ENCODE measurements around the gene PRTFDC1.
"Not testable (repeated sequence)": the region's sequence is repeated elsewhere in the genome, so short reads cannot be mapped to it uniquely, and the experiment has no call there.

The PRTFDC1 gene

DNA sequence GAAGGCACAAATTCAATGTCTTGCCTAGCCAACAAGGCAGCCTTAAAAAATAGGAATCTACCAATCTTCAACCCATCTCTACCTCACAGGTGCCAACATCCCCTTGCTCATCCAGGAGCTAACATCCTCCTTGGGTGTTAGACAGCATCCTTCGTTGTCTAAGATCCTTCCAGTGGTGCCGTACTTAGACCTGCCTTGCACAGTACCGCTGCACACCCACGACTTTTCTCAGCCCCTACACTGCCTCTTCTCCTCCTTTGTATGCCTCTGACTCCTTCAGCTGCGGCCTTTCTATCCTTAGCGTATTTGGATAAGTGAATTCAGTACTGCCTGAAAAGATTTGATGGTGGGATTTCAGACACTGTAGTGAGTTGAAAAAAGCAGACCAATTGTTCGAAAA is 15.9 kb upstream of the PRTFDC1 start:
- in situ Hi-C loops (cut with MboI; ENCODE audit: low pct_unique_long_range_greater_than_20kb, low sequenced_read_pairs): no loop called here
- no peak for DNase-seq

GRCh38 chr10:24966962-24967481 is 14.6 kb upstream of the PRTFDC1 start:
- in situ Hi-C loops (cut with MboI; ENCODE audit: low pct_unique_long_range_greater_than_20kb, low sequenced_read_pairs): no loop called here

DNA sequence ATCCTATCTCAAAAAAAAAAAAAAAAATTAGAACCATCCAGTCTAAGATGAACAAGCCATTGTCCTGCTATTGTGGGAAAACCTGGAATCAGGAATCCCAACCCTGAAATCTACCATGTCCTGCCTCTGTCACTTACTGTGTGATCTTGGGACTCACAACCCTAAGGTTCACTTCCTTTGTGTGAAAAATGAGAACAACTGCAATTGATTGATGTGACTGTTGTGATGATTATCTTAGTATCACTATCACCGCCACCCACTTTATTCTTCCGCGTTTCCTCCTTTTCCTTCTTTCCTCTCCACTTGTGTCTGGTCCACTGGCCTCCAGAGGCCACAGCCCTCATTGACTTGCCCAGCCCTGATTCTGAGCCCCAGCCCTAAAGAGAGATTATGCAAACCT is 12.6 kb upstream of the PRTFDC1 start:
- no peak for DNase-seq
- in situ Hi-C loops (cut with MboI; ENCODE audit: low pct_unique_long_range_greater_than_20kb, low sequenced_read_pairs): no loop called here

More at GRCh38 chr10:24966962-24967481, 14.6 kb upstream of the PRTFDC1 start:
- DNase-seq: no peak

DNA sequence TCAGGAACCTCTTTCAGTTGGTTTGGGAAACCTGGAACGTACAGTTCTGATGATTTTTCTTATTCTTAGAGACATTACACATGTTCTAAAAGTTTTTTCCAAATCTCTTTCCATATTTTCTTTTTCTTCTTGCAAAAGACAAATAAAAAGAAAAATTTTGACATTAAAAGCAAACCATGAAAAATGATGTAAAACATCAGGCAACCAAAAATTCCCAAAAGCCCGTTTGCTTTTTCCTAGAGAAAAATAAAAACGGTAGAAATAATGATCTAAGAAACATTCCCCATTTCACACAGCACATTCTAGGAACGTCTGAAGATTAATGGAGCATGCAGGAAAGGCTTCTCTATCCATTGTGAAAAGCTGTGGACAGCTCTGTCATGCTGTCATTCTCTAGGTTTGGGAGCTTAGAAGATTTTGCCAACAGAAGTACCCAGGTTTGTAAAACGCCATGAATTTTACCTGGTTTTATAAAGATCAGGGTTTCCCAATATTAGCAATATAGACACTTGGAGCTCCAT is 11.2 kb upstream of the PRTFDC1 start:
- no peak for DNase-seq
- in situ Hi-C loops (cut with MboI; ENCODE audit: low pct_unique_long_range_greater_than_20kb, low sequenced_read_pairs): no loop called here

- in situ Hi-C loops (cut with MboI; ENCODE audit: low pct_unique_long_range_greater_than_20kb, low sequenced_read_pairs): no loop called here
- no peak for DNase-seq
These were observed 10.6 kb upstream of the PRTFDC1 start for GRCh38 chr10:24962995-24963394.

GRCh38 chr10:24961582-24961981 is 9.2 kb upstream of the PRTFDC1 start:
- DNase-seq: no peak
- in situ Hi-C loops (cut with MboI; ENCODE audit: low pct_unique_long_range_greater_than_20kb, low sequenced_read_pairs): no loop called here

GRCh38 chr10:24959382-24959730 is 7.0 kb upstream of the PRTFDC1 start:
- in situ Hi-C loops (cut with MboI; ENCODE audit: low pct_unique_long_range_greater_than_20kb, low sequenced_read_pairs): no loop called here

GRCh38 chr10:24958721-24959381 is 6.4 kb upstream of the PRTFDC1 start:
- in situ Hi-C loops (cut with MboI; ENCODE audit: low pct_unique_long_range_greater_than_20kb, low sequenced_read_pairs): no loop called here
- no peak for DNase-seq

More at GRCh38 chr10:24959382-24959730, 7.0 kb upstream of the PRTFDC1 start:
- DNase-seq: no peak

DNA sequence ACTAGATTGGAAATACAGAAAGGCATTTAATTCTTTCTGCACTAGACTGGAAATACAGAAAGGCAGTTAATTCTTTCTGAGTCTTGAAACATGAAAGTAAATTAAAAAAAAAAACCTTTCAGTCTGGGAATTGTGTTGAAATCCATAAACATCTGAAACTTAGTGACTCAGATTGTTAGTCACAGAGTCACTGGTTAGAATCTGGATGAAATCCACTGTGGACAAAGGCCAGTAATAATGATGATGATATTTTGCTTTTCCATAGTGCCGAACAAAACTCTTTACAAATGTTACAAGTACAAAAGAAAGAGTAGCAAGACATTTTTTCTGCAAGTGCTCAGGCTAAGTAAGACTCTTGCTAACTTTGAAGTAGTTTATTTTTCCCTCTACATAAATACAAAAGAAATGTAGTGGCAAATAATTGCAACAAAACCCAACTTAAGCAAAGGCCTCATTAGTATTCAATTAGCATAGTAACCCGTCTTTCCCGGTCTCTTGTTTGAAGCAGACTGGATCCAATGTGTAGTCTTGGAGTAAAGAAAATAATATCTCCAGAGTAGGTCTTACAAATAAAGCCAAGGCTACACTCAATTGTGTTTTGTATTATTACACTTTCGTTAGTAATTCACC is 5.8 kb upstream of the PRTFDC1 start:
- in situ Hi-C loops (cut with MboI; ENCODE audit: low pct_unique_long_range_greater_than_20kb, low sequenced_read_pairs): no loop called here
- DNase-seq: no peak

DNA sequence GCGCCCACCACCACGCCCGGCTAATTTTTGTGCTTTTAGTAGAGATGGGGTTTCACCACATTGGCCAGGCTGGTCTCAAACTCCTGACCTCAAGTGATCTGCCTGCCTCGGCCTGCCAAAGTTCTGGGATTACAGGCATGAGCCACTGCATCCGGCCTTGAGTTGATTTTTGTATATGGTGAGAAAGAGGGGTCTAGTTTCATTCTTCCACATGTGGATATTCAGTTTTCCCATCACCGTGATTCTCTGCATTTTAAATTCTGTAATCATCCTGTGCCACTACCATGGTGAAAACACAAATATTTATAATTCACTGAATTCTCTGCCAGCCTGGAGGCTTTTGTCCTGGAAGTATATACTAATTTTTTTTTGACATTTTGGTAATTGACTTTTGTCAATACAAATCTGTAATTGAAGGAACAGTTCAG is 5.2 kb upstream of the PRTFDC1 start:
- in situ Hi-C loops (cut with MboI; ENCODE audit: low pct_unique_long_range_greater_than_20kb, low sequenced_read_pairs): not testable (repeated sequence)

DNA sequence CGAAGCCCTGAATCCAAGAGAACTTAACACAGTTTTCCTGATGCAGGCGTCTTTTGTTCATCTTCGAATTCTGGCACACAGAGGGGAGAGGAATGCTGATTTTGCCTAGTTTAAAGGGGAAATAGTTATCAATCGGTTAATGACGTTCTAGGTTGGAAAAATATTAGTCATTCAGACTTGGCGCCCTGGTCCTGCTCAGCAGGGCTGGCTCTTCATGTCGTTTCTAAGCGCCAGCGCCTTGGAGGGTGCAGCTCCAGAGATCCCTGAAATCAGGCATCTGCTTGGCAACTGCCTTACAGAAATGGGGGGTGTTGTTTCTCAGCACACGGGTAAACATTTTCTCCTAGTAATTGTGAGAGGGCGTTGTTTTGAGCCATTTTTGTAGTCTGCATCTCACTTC is 1.3 kb upstream of the PRTFDC1 start:
- no peak for DNase-seq
- in situ Hi-C loops (cut with MboI; ENCODE audit: low pct_unique_long_range_greater_than_20kb, low sequenced_read_pairs): no loop called here

More for the DNA sequence above, 5.2 kb upstream of the PRTFDC1 start:
- not testable (repeated sequence) for DNase-seq

DNA sequence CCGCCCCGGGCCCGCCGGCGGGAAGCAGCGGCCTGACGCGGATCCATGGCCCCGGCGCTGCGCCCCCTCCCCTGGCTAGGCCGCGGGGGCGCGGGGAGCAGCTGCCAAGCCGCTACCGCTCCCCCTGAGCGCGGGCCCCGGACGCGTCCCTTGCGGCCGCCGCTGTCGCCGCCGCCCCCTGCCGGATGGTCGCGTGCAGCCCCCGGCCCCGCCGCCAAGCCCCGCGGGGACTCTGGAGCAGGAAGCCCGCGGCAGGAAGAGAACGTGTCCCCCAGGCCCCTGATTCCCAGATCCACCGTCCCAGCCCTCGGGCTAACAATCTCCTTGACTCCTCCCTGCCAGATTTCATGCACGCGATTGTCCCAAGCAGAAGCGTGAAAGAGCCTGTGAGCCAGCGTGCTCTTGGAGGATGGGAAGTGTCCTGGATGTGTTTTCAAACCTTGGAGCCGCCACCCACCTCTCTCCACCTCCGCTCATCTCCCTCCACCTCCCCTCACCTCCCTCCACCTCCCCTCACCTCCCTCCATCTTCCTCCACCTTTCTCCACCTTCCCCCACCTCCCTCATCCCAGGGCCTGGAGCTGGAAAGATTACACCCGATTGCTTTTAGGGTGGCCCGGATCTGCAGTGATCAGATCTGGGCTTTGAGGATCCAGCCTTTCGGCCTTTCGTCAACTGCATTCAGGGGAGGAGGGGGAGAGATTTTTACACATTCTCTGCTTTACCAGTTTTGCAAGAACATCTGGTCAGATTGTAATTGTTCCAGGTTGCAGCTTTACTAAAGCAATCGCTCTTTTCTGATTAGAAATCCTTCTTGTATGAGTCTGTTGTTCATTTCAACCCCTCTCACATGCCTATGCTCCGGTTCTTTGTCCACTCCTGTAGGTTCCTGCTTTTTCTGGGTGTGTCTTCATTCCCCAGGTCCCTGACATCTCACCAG is 570 bp upstream of the PRTFDC1 start:
- in situ Hi-C loops (cut with MboI; ENCODE audit: low pct_unique_long_range_greater_than_20kb, low sequenced_read_pairs): no loop called here
- DNase-seq: peak; percentile 55

DNA sequence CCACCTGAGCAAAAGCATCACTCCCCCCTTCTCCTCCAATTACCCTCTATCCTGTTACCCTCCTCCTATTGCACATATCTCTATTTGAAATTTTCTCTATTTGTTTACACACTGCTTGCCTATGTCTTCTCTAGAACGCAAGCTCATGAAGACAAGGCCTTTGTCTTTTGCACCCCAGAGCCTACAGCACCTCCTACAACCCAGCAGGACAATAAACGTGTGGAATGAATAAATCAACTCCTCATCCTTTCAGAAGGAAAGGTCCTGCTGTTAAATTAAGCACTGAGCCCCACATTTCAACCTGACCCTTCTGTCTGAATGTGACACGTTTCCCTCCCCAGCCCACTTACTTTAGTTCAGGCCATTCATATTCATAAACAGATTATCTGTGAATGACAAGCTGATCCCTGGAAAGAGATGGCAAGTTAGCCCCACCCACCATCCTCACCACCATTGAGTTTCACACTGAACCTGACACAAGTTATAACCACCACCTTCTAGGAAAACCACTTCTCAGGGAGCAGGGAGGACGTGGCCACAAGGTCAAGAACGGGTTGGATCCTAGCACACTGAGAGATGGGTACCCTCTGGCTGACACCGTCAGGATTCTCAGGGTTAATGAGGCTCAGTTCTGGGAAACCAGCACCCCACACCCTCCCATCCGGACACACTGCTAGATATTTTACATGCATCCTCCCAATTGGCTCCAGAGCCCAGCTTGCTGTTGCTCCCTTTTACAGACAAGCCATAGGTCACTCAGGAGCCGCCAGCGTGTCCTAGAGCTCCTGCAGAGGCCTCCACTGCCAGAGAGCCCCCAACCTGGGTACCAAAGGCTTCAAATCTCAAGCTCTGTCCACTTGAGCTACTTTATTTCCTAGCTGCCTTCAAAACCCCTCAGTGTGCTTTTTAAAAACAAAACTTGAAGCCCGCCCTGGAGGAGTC is 934 bp downstream of the PRTFDC1 start:
- peak; percentile 66 for DNase-seq
- in situ Hi-C loops (cut with MboI; ENCODE audit: low pct_unique_long_range_greater_than_20kb, low sequenced_read_pairs): no loop called here

GRCh38 chr10:24950439-24950838 is 2.0 kb downstream of the PRTFDC1 start:
- no peak for DNase-seq
- in situ Hi-C loops (cut with MboI; ENCODE audit: low pct_unique_long_range_greater_than_20kb, low sequenced_read_pairs): no loop called here

DNA sequence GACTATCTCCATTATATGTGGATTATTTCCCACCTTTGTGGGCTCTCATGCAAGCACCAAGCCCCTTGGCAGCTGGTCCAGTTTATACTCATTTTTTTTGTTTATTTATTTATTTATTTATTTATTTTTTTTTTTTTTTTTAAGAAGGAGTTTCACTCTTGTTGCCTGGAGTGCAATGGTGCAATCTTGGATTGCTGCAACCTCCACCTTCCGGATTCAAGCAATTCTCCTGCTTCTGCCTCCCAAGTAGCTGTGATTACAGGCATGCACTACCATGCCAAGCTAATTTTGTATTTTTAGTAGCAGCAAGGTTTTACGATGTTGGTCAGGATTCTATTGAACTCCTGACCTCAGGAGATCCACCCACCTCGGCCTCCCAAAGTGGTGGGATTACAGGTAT is 2.8 kb downstream of the PRTFDC1 start:
- DNase-seq: no peak

DNA sequence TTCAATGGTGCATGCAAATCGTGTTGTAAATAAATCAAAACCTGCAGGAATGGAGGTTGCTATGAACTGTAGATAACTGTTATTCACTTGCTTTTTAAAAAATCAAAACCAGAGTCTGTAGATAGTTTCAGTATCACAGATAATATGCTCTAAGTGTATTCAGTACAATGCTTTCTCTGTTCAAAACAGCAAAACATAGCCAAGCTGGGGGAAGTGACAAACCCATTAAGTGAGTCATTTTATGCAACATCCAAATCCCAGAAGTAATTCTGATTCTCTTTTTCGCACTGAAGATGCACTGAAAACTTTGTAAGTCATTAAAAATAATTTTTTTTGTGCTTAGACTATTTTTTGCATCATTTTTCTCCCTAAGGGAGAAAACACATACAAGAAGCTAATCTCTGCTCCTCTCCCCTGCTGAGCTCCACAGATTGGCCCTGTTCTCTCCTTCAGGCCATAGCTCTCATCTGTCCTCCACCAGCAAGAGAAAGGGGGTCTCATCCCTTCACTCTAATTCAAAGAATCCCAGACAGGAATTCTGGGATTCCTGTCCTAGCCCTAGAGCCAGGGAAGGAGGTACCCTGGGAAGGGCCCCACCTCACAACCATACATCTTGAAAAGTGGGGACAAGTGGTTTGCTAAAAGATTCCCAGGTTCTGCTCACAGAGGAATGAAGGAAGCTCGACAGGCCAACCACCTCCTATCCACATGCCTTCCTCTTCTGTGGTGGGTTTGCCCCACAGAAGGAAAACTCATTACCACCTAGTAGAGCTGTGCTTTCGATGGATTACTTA is 4.9 kb downstream of the PRTFDC1 start:
- in situ Hi-C loops (cut with MboI; ENCODE audit: low pct_unique_long_range_greater_than_20kb, low sequenced_read_pairs): no loop called here
- DNase-seq: no peak

More for the DNA sequence above, 2.8 kb downstream of the PRTFDC1 start:
- in situ Hi-C loops (cut with MboI; ENCODE audit: low pct_unique_long_range_greater_than_20kb, low sequenced_read_pairs): no loop called here

DNA sequence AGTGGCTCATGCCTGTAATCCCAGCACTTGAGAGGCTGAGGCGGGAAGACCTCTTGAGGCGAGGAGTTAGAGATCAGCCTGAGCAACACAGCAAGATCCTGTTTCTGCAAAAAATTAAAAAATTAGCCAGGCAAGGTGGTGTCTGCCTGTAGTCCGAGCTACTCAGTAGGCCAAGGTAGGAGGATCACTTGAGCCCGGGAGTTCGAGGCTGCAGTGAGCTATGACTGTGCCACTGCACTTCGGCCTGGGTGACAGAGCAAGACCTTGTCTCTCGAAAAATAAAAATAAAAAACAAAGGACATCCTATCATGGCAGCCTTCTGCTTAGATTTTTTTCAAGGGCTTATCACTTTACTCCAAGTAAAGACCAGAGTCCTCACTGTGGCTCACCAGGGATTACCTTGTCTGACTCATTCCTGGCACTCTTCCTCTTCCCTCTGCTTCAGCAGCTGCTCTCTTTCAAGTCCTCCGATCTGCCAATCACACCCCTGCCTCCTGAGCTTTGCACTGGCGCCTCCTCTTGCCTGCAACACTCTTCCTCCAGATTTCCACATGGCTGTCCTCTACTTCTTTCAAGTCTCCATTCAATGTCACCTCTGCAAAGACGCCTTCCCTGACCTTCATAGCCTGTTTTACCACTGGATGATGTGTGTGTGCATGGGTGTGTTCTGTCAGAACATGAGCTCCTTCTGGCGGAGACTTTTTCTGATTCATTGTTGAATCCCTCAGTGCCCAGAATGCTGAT is 7.7 kb downstream of the PRTFDC1 start:
- DNase-seq: peak; percentile 31
- in situ Hi-C loops (cut with MboI; ENCODE audit: low pct_unique_long_range_greater_than_20kb, low sequenced_read_pairs): no loop called here

All from KBM-7 (cell line).